Cardiac ventricle fibroblast (primary cell): ENCODE measurements around the gene TUSC1. TPM values are rescaled to one million over a fixed set of nuclear protein-coding genes. Genes with fewer than 3 reads are reported as not detected.

Source experiments
- total RNA-seq: library from RNA; depleted of rRNA; stranded (reverse); fragments of >200 nt; gene quantifications from 2 replicates; pipeline ENCODE4 v1.2.3, GENCODE V29; 2015

The TUSC1 gene
- 5.7 and 8.0 TPM in 2 replicates for total RNA-seq

DNA sequence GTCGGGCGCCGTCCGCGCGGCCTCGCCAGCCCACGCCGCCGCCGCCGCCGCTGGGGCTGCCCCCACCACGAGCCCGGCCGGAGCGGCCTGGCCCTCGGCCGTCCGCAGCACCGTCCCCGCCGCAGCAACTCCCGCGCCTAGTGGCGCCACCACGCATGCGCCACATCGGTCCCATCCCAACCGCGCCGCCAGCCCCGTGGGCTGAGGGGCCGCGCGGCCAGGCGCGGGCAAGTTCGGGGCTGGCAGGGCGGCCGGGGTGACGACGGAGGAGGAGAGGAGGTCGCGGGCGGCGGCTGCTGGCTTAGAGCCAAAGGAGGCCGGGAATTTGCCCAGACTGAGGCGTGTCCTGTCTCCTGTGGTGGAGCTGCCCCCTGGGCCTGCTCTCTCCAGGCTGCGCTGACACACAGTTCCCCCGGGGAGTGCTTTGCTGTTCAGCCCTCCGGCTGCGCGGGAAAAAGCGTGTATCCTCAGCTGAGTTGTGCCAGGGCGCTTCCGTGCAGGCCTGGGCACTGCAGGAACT lies at the start of gene TUSC1:
TSS of gene TUSC1 (minus strand) at position 298 of the 520 bp plus-strand sequence. CDS start at position 166, 132 bp downstream.

